Esophagus squamous epithelium (tissue), 4 donors: Measurements from ENCODE around the gene DEGS1.

ENCODE experiments used
- POLR2A ChIP-seq, 4 donors: fragments of 450-650 bp; IDR thresholded peaks; one replicate each; pipeline ENCODE4 v1.6.1; 2017; ENCODE audit warnings: antibody characterized with exemption in 4 of 4, mild to moderate bottlenecking in 4 of 4, moderate library complexity in 3 of 4
- TF ChIP-seq, protein P1 (sequence below), 6 experiments: fragments of 450-650 bp in 4 of 6; fragments of 200-600 bp in 2 of 6; sonication (generic) in 2 of 6; IDR thresholded peaks; one replicate each; pipeline ENCODE4 v1.5.1; 2016 to 2019; ENCODE audit warnings: antibody characterized with exemption in 6 of 6, mild to moderate bottlenecking in 4 of 6, moderate library complexity in 4 of 6

- TF ChIP-seq, protein P1, sequence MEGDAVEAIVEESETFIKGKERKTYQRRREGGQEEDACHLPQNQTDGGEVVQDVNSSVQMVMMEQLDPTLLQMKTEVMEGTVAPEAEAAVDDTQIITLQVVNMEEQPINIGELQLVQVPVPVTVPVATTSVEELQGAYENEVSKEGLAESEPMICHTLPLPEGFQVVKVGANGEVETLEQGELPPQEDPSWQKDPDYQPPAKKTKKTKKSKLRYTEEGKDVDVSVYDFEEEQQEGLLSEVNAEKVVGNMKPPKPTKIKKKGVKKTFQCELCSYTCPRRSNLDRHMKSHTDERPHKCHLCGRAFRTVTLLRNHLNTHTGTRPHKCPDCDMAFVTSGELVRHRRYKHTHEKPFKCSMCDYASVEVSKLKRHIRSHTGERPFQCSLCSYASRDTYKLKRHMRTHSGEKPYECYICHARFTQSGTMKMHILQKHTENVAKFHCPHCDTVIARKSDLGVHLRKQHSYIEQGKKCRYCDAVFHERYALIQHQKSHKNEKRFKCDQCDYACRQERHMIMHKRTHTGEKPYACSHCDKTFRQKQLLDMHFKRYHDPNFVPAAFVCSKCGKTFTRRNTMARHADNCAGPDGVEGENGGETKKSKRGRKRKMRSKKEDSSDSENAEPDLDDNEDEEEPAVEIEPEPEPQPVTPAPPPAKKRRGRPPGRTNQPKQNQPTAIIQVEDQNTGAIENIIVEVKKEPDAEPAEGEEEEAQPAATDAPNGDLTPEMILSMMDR (IDR thresholded peaks at IDR 0.05): no peak
- no peak for TF ChIP-seq POLR2A (IDR thresholded peaks at IDR 0.05)
Observed at GRCh38 chr1:224172229-224172628, 10.8 kb upstream of the DEGS1 start.
